Type B pancreatic cell (in vitro differentiated cells): ENCODE data around the gene MT1HL1. TPM values are rescaled to one million over a fixed set of nuclear protein-coding genes. Genes with fewer than 3 reads are reported as not detected.

Source experiments
- DNase-seq: peaks from one replicate; pipeline ENCODE4 v3.0.0; 2021; ENCODE audit warnings: mixed read lengths; ENCODE audit not compliant: unreplicated experiment; ENCODE audit errors: extremely low spot score
- H3K27ac Mint-ChIP-seq: 2 replicates; pipeline ENCODE4 v1.8.0; 2021; ENCODE audit warnings: mild to moderate bottlenecking, mixed read lengths
- H3K27me3 Mint-ChIP-seq: 2 replicates; pipeline ENCODE4 v1.8.0; 2021; ENCODE audit warnings: mixed read lengths
- H3K36me3 Mint-ChIP-seq: 2 replicates; pipeline ENCODE4 v1.8.0; 2021; ENCODE audit warnings: mixed read lengths
- H3K4me1 Mint-ChIP-seq: one replicate; pipeline ENCODE4 v1.8.0; 2021; ENCODE audit warnings: mixed read lengths; ENCODE audit not compliant: unreplicated experiment
- H3K4me3 Mint-ChIP-seq: 2 replicates; pipeline ENCODE4 v1.8.0; 2021; ENCODE audit warnings: mild to moderate bottlenecking, mixed read lengths
- H3K9me3 Mint-ChIP-seq: 2 replicates; pipeline ENCODE4 v1.8.0; 2021; ENCODE audit warnings: mixed read lengths
- long read RNA-seq: library from polyadenylated mRNA; unstranded; transcript quantifications from one replicate; pipeline ENCODE4 v2.0.0, GENCODE V29; 2020
- total RNA-seq: library from RNA; stranded (reverse); gene quantifications from 2 replicates; pipeline ENCODE4 v1.2.1, GENCODE V29; 2021; ENCODE audit warnings: low replicate concordance
- TF ChIP-seq, protein P1 (sequence below): fragments of 200-600 bp; sonication (generic); conservative IDR thresholded peaks from 2 replicates; pipeline ENCODE4 v1.5.0; 2021; ENCODE audit warnings: antibody characterized with exemption, mild to moderate bottlenecking

The MT1HL1 gene
- total RNA-seq = not detected in 2 replicates
- long read RNA-seq = 0 reads

DNA sequence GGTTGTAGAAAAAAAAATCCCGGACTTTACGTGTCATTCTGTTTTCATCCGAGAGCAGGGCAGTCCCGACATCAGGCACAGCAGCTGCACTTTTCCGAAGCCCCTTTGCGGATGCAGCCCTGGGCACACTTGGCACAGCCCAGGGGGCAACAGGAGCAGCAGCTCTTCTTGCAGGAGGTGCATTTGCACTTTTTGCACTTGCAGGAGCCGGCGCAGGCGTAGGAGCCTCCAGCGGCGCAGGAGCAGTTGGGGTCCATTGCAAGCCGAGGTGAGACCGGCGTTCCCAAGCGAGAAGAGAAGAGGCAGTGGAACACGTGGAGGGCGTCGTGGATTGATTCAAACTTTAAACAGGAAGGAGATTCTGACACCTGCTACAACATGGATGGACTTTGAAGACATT lies at the start of gene MT1HL1:
MT1HL1 (minus strand) TSS at position 326 of the 400 bp plus-strand sequence; CDS start at position 257, 69 bp downstream.
- no peak for DNase-seq
- Mint-ChIP-seq H3K27me3 (peaks cover 16% of the 10 kb centered on the region), H3K27ac (no peak within 1 kb of the TSS), H3K4me3 (no peak within 1 kb of the TSS), H3K9me3 (no peaks in the 10 kb centered on the region), H3K36me3 (no peaks in the 10 kb centered on the region), H3K4me1 (no peaks in the 10 kb centered on the region)
- TF ChIP-seq, protein P1, sequence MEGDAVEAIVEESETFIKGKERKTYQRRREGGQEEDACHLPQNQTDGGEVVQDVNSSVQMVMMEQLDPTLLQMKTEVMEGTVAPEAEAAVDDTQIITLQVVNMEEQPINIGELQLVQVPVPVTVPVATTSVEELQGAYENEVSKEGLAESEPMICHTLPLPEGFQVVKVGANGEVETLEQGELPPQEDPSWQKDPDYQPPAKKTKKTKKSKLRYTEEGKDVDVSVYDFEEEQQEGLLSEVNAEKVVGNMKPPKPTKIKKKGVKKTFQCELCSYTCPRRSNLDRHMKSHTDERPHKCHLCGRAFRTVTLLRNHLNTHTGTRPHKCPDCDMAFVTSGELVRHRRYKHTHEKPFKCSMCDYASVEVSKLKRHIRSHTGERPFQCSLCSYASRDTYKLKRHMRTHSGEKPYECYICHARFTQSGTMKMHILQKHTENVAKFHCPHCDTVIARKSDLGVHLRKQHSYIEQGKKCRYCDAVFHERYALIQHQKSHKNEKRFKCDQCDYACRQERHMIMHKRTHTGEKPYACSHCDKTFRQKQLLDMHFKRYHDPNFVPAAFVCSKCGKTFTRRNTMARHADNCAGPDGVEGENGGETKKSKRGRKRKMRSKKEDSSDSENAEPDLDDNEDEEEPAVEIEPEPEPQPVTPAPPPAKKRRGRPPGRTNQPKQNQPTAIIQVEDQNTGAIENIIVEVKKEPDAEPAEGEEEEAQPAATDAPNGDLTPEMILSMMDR = no peak

GRCh38 chr1:237050915-237051314 lies 46.7 kb upstream of the MT1HL1 start:
- Mint-ChIP-seq H3K27ac (no peak overlapping the region), H3K27me3 (peaks cover 38% of the 10 kb centered on the region), H3K4me1 (no peaks in the 10 kb centered on the region), H3K9me3 (no peaks in the 10 kb centered on the region), H3K36me3 (no peaks in the 10 kb centered on the region), H3K4me3 (no peak overlapping the region)
- no peak for DNase-seq
- TF ChIP-seq, protein P1 = no peak

DNA sequence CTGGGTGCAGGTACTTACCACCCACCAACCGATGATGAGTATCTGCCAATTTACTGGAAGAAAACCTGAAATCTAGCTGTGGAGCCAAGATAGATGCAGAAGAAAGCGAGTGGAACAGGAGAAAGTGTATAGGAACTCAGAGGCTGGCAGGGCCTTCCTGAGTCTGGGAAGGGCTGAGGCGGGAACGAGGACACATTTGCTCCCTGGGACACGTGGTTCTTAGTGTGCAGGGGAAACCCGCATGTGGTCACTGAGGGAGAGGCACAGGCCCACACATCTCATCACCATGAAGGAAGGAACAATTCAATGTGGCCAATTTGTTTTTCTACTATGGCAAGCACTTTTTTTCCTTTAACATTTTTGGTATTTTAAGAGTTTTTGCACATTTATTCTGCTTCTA lies 45.9 kb upstream of the MT1HL1 start:
- H3K4me1 Mint-ChIP-seq = no peaks in the 10 kb centered on the region
- H3K9me3 Mint-ChIP-seq = no peaks in the 10 kb centered on the region
- H3K27ac Mint-ChIP-seq = no peak overlapping the region
- H3K27me3 Mint-ChIP-seq = peaks cover 30% of the 10 kb centered on the region
- H3K4me3 Mint-ChIP-seq = no peak overlapping the region
- DNase-seq = no peak
- no peaks in the 10 kb centered on the region for H3K36me3 Mint-ChIP-seq
- TF ChIP-seq, protein P1 = no peak

DNA sequence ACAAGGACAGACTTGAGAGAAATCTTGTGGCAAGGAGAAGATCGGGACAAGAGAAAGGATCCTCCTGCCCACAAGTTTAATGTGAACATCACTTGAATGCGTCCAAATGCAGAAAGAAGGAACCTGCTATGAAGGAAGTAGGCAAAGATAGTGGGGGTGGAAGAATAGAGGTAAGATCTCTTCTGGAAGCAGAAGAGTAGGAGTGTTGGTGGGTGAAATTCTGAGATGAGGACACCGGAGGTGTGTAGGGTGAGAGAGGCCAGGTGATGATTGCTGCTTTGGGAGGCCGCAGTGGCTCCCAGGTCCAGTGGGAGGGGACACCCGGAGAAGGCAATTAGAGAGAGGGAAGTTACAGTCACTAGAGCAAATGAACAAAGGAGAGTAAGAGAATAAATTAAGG lies 44.6 kb upstream of the MT1HL1 start:
- H3K4me1 Mint-ChIP-seq = no peaks in the 10 kb centered on the region
- TF ChIP-seq, protein P1 = no peak
- H3K9me3 Mint-ChIP-seq = no peaks in the 10 kb centered on the region
- H3K36me3 Mint-ChIP-seq = no peaks in the 10 kb centered on the region
- no peak overlapping the region for H3K4me3 Mint-ChIP-seq
- H3K27ac Mint-ChIP-seq = no peak overlapping the region
- no peak for DNase-seq
- peaks cover 19% of the 10 kb centered on the region for H3K27me3 Mint-ChIP-seq

DNA sequence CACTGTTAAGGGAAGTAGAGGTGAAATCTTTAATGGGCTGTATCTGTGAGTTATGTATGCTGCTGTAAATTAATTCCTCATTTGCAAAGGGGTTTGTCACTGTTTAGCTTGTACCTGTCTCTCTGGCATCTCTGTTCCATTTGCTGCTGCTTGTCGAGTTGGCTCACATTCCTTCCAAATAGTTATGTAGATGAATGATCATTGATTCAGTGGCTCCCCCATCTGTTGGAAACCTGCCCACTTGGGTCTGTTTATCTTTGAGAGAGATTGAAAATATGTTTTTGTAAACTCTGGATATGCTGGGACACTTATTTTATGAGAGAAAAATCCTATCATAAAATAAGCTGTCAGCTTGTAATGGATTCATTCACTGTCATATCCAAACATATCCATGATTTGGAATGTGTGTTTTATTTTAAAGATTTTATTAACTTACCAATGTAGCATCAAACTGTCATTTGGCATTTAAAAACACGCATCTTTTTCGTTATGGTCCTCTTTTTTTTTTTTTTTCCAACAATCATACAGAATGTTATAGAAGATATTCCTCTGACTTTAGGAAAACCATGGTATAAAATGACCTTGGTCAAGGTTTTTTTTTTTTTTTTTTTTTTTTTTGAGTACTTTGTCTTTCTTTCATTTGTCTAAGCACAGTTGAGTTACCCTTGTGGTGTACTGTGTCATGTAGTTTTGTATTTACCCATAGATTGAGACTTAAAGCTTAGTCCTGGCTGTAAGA lies 41.2 kb upstream of the MT1HL1 start:
- TF ChIP-seq, protein P1 = no peak
- H3K36me3 Mint-ChIP-seq = no peaks in the 10 kb centered on the region
- H3K9me3 Mint-ChIP-seq = no peaks in the 10 kb centered on the region
- H3K4me1 Mint-ChIP-seq = peaks cover 8% of the 10 kb centered on the region
- H3K27ac Mint-ChIP-seq = no peak overlapping the region
- no peak for DNase-seq
- H3K4me3 Mint-ChIP-seq = peak overlapping the region; percentile 20
- H3K27me3 Mint-ChIP-seq = peaks cover 14% of the 10 kb centered on the region
